NCI-H146 treated with DMSO at 0.1 percent for 48 hours (cell line): ENCODE measurements around the gene NDUFV1.

Experiments used
- DNase-seq: peaks from one replicate; lab custom pipeline; 2025; ENCODE audit not compliant: unreplicated experiment; lab: John Stamatoyannopoulos, UW

Gene NDUFV1

DNA sequence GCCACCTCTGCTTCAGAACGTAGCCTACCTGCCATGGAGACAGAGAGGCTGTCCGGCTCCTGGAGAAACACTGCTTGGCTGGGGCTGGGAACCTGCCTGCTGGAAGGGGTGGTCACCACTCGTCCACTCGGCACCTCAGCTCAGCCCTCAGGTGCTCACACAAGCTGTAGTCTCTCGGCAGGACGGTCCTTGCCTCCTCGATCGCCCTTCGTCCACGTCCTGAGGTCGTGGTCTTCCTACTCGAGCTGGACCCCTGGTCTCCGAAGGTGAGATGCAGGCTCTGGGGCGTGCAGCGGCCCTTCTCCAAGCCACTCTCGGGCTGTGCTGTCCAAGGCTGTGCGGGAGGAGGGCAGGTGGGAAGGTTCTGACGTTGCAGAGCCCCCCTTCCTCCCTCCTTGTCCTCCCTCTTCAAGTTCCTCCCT lies 32.7 kb downstream of the NDUFV1 start, which contains the start of gene TBX10:
Gene TBX10, minus strand, starts transcription at position 326 of the 422 bp plus-strand sequence. Its CDS starts 291 bp downstream, at position 35.
- no peak for DNase-seq

DNA sequence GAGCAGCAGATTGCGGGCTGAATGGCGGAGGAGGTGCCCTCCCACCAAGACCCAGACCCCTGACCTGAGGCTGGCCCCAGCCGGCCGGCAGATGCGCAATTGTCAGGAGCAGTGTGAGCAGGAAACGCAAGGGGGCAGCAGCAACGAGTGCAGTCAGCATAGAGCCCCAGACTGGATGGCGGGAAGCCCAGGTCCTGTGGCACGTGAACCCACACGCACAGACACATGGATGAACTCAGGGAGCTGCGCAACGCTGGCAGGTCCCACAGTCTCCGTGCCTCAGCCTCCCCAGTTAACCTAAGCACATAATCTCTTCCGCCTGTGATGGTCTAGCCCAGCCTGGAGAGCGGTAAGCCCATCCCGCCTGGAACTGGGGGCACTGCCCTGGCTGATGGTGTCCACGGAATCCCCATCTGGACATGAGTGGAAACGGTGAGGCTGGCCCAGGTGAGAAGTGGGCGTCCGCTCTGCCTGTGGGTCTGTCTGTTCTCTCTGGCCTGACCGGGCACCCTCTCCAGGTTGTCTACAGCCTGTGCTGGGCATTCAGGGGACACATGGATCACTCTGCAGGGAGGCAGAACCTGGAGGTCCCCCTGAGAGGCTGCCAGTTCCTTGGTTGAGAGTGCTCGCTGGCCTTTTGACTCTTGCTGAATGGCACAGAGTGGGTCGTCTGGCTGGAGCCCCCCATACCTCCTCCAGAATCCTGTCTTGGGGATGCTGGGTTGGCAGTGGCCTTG lies 33.5 kb downstream of the NDUFV1 start:
- DNase-seq = peak; percentile 25

DNA sequence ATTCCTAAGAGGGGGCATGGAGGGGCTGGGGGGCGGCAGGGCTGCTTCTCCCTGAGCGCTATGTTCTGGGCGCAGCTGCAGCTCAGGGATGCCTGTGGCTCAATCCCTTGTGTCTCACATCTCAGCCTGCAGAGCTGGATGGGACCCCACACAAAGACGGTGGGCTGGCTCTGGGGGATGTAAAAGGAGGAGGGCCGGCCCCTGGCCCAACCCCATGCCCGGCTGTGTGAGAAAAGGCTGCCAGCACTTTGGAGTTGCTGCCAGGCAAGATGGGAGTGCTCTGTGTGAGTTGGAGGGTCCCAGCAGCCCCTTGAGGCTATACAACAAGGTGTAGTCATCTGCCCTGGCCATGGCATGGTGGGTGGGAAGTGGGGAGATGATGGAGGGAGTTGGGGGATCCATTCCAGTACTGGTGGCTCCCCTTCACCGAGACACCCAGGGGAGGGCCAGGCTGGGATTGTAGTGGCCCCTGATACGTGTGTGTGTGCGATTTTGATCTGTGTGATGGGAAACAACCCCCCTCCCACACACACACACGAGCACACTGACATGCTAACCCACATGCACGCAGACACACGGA lies 34.1 kb downstream of the NDUFV1 start:
- no peak for DNase-seq

DNA sequence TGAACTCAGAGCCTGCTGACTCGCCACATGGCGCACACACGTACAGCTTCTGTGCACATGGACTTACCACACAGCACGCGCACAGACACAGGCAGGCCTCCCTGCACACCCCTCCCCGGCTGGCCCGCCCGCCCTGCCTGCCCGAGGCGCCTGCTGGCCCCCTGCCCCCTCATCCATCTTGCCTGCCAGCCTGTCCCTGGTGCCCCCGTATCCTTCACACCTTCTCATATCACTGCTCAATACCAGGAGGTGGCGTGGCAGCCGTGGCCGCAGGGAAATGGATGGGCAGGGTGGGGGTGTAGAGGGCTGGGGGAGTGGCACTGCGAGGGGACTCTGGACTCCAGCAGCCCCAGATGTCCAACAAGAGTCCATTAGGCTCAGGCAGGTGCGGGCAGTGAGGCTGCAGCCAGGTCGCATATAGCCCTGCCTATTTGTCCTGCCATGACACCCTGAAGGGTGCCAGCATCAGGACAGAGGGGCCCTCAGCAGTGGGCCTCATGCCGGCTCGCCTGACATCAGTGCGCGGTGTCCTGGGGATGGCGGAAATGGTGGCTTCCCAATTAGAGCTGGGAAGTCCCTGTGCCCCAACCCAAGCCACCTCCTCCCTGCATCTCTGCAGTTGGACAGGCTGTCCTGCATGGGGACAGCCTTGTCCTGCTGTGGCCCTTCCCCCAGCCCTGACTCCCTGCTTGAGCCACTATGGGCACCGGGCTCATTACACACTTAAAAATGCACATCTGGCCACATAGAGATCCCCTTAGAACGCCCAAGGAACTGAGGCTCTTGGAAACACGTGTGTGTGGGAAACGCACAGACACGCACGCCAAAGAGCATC lies 34.8 kb downstream of the NDUFV1 start:
- DNase-seq = no peak

DNA sequence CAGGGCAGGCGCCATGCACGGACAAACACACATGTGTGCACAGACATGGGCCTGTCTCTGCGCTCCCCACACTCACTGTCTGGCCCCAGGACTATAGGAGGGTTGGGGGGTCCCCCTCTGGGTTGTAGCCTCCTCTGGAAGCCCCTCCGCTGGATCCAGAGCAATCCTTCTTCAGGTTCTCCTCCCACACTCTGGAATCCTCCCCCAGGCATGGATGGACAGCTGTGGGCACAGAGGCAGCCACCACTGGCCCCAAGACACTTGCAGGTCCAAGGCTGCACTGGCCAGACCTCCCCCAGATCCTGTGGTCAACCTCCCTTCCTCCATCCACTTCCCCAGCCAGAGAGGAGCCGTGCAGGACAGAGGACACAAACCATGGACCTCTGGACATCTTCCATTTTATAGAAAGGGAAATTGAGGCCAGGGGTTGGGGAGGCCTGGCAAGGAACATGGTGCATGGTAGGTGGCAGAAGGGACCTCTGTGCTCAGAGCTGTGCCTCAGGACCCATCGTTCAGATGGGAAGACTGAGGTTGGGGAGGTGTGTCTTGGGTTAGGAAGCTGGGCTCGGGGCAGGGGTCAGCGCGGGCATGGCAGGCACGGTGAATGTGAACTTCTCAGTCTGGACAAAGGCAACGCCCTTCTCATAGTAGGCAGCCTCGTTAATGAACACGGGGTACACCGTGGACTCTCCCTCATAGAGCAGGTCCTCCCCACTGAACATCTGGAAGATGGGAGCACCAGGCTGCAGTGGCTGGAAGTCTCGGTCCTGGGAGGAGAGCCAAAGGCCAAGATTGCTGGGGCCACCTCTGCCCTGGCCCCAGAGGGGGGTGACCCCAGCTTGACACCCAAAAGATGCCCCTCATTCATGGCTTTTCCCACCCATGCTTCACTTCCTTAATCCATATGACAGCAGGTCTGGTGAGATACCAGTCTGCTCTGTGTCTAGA lies 35.7 kb downstream of the NDUFV1 start:
- DNase-seq = no peak

DNA sequence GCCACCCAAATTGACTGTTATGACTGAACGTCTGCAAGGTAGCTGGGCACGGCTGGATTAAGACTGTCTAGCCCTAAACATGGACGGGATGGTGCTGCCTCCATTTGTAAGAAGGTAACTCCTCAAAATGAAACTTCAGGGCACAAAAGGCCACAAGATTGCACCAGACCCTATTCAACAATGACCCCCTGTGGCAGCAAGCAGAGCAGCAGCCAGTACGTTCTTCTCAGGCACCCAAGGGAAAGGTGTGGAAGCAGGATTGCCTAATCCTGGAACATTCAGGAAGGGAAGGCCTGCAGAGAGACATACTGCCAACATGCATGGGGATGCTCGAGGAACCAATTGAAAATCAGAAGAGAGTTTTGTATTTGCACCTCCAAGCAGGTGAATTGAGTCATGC lies 37.3 kb downstream of the NDUFV1 start:
- DNase-seq = no peak

DNA sequence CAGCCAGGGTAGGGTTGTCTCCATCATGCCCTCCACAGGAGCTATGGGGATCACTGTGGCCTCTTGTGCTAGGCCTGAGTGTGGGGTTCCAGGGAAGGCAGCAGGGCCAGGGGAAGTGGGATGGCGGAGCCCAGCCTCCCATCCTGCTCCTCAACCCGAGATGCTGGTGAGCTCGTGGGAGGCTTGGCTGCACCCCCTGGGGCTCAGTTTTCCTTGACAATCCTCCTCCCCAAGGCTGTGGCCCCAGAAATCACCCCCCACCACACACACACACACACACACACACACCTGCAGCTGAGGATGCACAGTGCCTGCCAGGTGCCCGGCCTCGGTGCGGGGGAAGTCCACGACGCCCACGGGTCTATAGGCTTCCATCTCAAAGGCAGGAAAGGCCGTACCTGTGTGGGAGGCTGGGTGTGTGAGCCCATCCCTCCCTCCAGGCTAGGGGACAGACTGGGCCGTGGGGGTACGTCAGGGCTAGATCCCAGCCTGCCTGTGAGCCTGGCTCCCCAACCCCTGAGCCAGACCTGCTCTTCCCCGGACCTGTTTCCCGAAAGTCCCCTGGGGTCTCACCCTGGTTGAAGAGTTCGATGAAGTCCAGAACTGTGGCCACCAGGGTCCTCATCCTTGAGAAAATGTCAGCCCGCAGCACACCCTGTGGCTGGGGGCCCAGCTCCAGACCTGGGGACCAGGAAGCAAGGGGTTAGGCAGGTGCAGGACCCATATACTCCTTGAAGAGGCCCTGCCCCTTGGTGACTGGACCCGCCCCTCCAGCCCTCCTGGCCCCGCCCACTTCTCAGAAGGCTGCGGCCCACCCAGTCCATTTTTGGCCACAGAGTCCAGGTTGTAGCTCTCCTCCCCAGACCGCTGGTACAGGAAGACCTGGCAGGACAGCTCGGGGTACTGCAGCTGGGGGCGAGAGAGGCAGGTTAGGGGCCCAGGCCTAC lies 38.0 kb downstream of the NDUFV1 start:
- no peak for DNase-seq

DNA sequence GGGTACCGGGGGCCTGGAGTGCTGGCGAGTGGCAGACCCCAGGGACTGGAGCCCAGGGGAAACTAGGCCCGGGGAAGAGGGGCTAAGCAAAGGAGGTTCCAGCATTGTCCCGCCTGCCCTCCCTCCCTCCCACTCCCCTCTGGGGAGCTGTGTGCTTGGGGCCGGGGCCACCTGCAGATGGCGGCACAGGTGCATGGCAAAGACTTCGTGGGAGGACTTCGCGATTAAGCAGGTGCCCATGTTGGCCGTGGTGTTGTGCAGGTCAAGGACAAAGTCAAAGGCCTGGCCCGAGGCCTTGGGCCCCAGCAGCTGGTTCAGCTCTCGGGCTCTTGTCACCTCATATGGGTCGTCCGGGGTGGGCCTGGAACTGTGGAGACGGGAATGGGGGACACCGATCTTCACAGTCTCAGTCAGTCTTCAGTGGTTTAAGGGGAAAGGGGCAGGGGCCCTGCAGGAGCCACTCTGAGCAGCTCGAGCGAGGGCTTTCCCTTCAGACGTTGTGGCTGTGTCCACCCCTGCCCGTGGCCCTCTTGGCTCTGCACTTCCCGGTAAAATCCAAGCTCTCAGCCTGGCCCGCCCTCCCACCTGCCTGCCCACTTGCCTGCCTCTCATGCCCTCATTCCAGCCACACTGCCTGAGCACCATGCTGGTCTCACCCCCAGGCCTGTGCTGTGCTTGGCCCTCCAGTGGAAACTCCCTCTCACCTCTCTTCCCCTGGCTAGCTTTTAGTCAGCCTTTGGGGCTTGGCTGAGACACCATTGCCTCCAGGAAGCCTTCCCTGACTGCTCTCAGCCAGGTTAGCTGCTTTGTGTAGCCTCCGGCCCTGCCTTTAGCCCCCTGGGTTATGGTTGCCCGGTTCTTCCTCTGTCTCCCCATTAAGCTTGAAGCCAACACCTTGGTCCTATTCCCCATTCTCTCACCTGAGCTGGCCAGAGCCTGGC lies 39.1 kb downstream of the NDUFV1 start:
- DNase-seq = no peak

DNA sequence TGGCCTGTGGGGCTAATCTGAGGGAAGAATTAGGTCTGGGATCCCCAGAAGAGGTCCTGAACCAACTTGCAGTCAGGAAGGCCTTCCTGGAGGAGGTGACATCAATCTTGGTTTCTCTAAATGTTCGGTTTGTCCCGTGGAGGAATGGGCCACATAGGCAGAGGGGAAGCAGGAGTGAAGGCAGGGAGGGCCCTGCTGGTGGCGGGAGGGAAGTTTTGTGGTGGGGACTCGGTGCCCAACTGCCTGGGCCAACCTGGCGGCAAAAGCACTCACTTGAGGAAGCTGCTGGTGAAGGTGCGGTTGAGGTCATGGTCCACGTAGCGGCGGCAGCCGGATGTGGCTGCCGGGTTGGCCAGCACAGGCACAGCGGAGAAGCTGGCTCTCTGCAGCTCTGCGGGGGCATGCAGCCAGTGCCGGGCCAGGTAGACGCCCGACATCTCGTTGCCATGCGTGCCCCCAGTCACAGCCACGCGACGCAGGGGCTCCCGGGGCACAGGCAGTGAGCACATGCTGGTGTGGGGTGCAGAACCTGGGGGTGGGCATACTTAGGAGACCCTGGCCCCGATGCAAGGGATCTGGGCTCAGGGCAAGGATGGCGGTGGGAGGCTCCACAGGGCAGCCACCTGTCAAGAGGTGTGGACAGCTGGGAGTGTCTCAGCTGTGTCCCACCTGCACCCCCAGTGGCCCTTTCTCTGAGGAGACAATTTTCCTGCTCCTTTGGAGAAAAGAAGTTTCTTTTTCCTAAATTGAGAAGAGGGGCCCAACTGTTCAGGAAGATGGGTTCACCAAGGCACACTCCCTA lies 40.0 kb downstream of the NDUFV1 start:
- no peak for DNase-seq

DNA sequence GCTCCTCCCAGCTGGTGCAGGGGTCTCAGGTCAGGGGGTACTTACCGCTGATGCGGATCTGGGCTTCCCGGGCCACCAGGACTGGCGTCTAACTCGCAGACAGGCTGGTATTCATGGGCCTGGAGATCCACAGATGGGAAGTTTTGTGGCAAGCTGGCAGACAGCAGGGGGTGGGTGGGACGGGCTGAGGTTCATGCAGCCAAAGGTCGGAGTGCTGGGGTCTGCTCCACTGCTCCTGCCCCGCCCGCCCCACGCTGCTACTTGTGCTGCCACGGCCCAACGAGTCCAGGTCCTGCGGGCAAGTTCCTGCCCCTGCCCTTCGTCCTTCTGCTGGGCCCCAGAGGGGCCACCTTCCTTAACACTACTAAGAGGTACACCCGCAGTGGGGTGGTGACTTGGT lies 40.7 kb downstream of the NDUFV1 start:
- DNase-seq = no peak

DNA sequence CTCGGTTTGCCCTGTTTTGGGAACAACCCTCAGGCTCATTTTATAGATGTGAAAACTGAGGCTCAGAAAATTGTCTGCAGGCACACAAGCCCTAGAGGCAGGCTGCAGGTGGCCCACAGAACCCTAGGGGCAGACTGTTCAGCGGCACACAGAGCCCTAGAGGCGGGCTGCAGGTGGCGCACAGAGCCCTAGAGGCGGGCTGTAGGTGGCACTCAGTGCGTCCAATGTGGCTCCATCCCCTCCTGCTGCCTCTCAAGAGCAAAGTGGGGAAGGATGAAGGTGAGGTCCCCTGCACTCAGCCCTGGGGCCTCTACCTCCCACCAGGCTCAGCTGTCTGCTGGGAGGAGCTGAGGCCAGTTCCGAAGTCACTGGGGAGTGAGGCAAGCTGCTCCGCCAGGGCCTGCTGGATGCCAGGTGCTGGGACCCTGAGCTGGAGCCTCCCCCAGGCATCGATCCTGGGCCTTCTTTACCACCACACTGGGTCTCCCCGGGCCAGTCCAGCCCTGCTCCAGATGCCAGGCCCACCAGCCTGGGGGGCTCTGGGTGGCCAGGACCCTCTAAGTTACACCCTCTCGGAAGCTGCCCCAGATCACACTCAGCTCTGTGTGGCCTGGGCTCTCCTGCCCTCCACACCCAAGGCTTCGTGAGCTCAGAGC lies 41.5 kb downstream of the NDUFV1 start:
- DNase-seq = peak; percentile 41

DNA sequence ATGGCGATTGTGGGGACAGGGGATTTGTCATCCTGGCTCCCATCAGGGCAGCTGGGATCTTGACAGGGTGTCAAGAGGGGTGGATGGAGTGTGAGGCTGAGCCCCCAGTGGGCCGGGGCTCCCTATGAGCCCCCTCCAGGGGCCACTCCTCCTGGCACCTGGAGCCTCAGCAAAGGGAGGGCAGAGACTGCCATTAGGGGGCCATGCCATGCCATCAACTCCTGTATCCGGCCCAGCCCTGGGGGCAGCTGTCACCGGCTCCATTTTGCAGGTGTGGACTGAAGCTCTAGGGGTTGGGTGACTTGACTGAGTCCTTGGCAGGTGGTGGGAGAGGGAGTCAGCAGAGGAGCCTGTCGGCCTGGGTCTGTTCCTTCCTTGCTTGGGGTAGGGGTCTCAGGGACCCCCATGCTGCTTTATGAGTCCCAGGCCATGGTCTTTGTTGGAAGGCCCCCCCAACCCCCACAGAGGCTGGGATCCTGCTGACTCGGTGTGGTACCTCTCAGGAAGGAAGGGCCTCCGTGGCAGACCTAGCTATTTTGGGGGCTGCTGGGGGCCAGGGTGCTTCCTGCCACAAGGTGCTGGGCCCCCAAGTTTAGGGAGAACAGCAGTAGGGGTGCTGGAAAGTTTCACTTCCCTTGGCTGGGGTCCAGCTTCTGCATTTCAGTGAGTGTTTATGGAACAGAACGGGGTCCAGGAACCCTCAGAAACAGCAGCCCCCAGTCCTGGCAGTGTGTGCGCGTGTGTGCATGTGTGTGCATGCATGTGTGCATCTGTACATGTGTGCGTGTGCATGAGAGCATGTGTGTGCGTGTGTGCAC lies 42.3 kb downstream of the NDUFV1 start:
- DNase-seq = no peak

DNA sequence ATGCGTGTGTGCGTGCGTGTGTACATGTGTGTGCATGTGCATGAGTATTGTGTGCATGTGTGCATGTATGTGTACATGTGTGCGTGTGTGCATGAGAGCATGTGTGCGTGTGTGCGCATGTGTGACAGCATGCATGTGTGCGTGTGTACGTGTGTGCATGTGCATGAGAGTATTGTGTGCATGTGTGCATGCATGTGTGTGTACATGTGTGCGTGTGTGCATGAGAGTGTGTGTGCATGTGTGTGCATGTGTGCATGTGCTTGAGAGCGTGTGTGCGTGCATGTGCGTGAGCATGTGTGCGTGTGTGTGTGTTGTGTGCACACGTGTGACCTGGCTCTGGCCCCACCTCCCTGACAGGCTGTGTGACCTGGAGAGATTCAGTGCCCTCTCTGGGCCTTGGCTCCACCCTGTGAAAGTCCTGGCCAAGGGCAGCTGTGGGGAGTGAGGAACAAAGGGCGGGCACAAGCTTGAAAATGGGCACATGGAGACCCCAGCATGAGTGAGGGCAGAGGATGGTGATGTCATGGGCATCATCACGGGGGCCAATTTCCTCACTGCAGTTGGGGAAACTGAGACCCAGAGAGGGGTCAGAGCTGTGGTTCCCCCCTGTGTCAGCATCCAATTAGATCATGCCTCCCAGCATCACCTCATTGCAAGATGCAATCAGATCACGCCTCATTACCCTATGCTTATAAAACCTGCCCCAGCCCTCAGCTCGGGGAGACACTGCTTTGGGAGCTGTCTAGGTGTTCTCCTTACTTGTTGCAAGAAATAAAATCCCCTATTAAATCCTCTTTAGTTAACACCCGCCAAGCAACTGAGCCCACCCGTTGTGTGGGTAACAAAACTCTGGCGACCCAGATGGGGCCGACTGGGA lies 43.1 kb downstream of the NDUFV1 start:
- DNase-seq = no peak

DNA sequence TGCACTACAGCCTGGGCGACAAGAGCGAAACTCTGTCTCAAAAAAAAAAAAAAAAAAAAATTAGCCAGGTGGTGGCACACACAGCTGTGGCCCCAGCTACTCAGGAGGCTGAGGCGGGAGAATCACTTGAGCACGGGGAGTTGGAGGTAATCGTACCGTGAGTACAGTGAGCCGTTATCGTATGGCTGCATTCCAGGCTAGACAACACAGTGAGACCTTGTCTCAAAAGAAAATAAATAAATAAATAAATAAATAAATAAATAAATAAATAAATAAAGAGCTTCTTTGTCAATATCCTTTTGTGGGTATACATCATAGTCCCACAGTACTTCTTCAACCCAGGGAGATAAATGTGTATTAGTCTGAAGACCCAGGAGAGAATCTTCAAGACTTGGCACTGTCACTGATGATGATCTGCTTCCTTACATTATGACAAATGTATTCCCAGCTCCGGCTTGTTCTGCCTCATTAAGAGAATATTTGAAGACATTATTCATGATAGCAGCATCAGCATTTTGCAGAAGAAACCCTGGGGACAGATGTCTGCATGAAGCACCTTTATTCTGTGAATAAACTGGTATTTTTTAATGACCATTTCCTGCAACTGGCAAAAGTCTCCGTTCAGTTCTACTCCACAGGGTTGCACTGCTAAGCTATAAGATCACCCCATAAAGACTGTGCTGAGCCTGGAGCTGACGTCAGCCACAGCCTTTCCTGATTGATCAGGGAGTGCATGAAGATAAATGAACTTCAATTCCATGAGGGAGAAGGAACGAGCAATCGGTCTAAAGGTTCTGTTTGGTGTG lies 45.4 kb downstream of the NDUFV1 start:
- no peak for DNase-seq
